HG02943 (cell line): ENCODE results near the gene CUEDC1.
A peak's percentile ranks its signal among the peaks of the same experiment; 100 is the strongest.
"Not testable (repeated sequence)": the region's sequence is repeated elsewhere in the genome, so short reads cannot be mapped to it uniquely, and the experiment has no call there.

ENCODE experiments used
- ATAC-seq: cut with Tn5 transposase; IDR thresholded peaks from one replicate; pipeline ENCODE4 v1.9.1; 2021; ENCODE audit warnings: mild to moderate bottlenecking, low read depth, moderate library complexity; ENCODE audit not compliant: unreplicated experiment

Gene CUEDC1

GRCh38 chr17:57940653-57941329 is 14.4 kb downstream of the CUEDC1 start:
- no peak for ATAC-seq

GRCh38 chr17:57940231-57940630 is 15.0 kb downstream of the CUEDC1 start:
- ATAC-seq = no peak

DNA sequence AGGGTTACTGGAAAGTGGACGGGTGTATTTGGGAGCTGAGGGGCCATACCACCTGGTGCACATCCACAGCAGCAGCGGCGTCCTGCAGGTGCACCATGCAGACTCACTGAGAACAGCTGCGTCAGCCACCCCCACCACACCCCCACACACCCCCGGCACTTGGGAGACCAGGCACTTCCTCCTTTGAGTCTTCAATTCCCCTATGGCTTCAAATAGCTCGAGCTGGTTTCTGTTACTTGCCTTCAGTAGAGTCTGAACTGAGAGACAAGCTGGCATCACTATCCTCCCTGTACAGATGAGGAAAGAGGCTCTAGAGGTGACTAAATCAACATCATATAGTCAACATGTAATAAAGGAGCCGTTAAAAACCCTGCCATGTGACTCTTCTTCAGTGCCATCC is 15.4 kb downstream of the CUEDC1 start:
- peak; percentile 57 for ATAC-seq

DNA sequence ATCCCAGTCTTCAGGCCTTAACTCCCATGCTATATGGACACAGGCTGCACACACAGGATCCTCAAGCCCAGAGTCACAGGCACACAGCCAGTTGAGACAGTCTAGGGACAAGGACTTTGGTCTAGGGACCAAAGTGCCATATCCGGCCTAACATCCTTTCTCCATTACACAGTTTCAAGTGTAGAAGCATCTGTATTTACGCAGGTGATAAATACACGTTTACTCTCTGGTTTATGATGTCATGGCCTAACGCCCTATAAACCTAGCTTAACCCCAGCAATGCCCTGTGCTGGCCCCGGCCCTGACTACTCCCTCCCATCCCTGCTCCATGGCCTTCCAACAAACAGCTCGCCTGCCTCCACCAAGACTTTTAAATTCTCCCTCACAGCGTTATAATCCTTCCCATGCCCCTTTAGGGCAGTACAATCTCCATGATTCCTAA is 17.1 kb downstream of the CUEDC1 start:
- ATAC-seq = no peak

GRCh38 chr17:57937492-57937891 is 17.7 kb downstream of the CUEDC1 start:
- ATAC-seq = no peak

GRCh38 chr17:57935833-57936807 is 19.1 kb downstream of the CUEDC1 start:
- ATAC-seq = no peak

- ATAC-seq = no peak
These were observed 23.6 kb downstream of the CUEDC1 start for GRCh38 chr17:57931488-57932137.

- no peak for ATAC-seq
These were observed 25.0 kb downstream of the CUEDC1 start for GRCh38 chr17:57930239-57930638.

- no peak for ATAC-seq
These were observed 25.8 kb downstream of the CUEDC1 start for GRCh38 chr17:57929386-57929785.

GRCh38 chr17:57928928-57929327 is 26.3 kb downstream of the CUEDC1 start:
- ATAC-seq = no peak

DNA sequence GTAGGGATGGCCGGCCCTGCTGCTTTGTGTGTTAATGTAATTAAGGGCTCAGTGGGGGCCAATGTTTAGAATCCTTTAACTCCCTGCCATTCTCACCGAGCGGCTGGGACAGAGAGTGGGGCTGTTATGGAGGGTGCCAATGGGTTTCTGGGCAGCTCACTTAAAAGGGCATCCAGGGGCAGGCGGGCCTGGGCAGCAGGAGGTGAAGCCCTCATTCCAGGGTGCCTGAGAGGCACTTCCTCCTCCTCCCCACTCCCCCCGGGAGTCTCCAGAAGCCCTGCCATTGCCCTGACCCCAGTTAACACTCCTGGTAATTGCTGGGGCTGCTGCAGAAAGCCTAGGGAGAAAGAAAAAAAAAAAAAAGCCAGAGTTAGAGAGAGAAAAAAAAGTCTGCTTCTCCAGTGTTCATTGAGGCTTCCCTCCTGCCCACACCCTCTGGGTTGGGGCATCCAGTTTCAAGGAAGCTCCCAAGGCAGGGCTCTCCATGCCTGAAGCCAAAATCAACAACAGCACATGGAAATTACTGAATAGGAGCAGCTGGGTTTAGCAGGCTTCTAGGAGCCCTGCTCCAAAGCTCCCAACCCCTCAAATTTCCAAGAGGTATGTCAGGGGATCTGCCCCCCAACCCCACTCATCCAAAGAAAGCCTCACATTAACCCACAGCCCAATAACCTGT is 28.0 kb downstream of the CUEDC1 start:
- ATAC-seq = no peak

DNA sequence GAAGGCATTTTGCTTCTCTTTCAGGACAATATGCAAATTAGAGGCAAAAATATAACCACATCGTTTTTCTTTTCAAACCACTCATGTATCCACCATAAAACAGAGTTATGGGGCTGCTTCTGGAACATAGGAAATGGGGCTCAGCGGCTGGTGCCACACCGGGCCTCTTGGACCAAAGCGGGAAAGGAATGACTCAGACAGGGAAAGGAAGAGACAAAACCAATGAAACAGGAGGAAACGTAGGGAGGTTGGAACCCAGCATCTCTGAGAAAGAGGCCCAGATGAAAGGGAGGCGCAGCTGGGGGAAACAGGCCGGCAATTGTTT is 28.5 kb downstream of the CUEDC1 start:
- no peak for ATAC-seq

DNA sequence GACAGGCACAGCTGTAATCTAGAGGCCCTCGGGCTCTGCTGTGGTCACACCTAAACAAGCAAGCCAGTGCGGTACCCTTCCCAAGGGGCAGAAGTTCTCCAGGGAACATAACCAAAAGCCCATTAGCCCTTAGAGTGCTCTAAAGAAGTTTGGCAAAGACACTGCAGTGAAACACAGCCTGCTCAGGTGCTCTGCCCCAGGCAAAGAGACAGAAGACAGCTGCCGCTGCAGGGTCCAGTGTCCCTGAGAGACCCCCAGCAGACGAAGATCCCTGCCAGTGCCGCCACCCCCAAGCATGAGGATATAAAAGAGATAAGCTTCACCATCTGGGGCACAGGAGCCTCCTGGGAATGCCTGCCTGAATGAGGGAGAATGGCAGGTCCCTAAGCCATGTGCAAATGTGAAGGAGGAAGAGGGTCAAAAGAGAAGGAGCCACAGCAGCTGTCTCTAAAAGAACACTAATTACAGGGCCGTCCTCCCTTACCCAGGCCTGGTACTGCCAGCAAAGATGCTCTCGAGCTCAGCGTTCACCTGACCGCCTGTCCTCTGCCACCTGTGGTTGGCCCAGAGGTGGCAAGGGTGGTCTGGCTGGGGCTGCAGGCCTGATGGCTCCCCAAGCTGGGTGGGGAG is 29.7 kb downstream of the CUEDC1 start:
- ATAC-seq = no peak

DNA sequence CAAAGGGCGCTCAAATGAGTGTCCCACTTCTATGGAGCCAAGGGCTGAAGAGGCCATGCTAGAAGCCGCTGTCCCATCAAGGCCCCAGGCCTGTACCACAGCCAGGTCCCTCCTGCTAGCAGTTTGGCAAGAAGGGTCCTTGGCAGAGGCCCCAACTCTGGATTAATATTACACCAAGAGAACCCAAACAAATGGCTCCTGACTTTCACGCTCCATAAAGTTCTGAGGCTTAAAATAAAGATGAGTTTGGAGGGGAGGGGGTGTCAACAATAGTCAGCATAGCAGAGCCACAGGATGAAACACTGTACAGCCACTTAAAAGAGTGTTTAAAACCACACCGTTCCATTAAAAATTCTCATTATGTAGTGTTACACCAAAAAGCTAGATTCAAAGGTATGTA is 30.5 kb downstream of the CUEDC1 start:
- no peak for ATAC-seq

DNA sequence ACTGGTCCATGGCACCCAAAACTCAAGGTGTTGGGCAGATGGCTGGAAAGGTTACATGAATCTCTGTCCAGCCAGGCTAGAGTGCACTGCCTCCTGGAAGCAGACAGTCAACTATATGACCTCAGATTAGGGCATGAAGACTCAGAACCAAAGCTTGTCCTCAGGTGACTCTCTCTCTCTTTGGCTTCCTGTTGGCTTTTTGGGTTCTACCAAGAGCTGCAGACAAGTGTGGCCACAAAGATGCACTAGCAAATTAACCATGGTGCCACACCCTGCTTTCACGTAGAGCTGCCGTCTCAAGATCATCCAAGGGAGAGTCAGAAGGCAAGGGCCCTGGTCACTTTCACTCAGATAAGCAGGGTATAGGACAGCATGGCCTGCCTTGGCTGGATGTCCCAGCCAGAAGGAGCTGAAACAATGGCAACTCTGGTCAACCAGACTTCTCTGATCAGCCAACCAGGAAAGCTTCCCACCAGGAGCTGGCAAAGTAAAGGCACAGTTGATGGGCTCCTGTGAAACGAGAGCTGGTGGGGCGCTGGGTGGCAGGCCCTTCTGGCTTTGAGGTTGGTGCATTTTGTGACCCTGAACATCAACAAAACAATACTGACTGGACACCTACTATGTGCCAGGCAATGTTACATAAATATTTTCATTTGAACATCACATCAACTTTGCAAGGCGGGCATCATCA is 31.9 kb downstream of the CUEDC1 start:
- ATAC-seq = no peak

GRCh38 chr17:57922745-57923144 is 32.5 kb downstream of the CUEDC1 start:
- ATAC-seq = not testable (repeated sequence)

GRCh38 chr17:57920916-57921703 is 34.1 kb downstream of the CUEDC1 start:
- no peak for ATAC-seq

- no peak for ATAC-seq
These were observed 35.3 kb downstream of the CUEDC1 start for GRCh38 chr17:57919918-57920317.
